SK-N-SH (cell line): ENCODE data around the gene ZNF627.

ENCODE experiments used
- CHD2 ChIP-seq: fragments of 150-350 bp; IDR thresholded peaks from 2 replicates; pipeline ENCODE4 v1.6.1; 2018; ENCODE audit warnings: low read length; ENCODE audit not compliant: partially characterized antibody
- EZH2phosphoT487 ChIP-seq: fragments of 200-600 bp; sonication (generic); IDR thresholded peaks from 2 replicates; pipeline ENCODE4 v1.6.1; 2017; ENCODE audit warnings: low read depth, mixed run types, mild to moderate bottlenecking, antibody characterized with exemption, moderate library complexity, borderline replicate concordance
- FOXM1 ChIP-seq: IDR thresholded peaks from 2 replicates; pipeline ENCODE4 v1.4.0; 2012; ENCODE audit warnings: low read depth, mild to moderate bottlenecking
- POLR2AphosphoS5 ChIP-seq: IDR thresholded peaks from 2 replicates; pipeline ENCODE4 v1.6.1; 2012; ENCODE audit warnings: low read depth, low read length
- RFX5 ChIP-seq: IDR thresholded peaks from 2 replicates; pipeline ENCODE4 v1.6.1; 2012; ENCODE audit warnings: mild to moderate bottlenecking, improper control_type of control experiment, low read length
- TF ChIP-seq, protein P1 (sequence below): fragments of 200-600 bp; sonication (generic); IDR thresholded peaks from 2 replicates; pipeline ENCODE4 v1.6.1; 2017; ENCODE audit warnings: antibody characterized with exemption, mild to moderate bottlenecking, moderate library complexity

DNA sequence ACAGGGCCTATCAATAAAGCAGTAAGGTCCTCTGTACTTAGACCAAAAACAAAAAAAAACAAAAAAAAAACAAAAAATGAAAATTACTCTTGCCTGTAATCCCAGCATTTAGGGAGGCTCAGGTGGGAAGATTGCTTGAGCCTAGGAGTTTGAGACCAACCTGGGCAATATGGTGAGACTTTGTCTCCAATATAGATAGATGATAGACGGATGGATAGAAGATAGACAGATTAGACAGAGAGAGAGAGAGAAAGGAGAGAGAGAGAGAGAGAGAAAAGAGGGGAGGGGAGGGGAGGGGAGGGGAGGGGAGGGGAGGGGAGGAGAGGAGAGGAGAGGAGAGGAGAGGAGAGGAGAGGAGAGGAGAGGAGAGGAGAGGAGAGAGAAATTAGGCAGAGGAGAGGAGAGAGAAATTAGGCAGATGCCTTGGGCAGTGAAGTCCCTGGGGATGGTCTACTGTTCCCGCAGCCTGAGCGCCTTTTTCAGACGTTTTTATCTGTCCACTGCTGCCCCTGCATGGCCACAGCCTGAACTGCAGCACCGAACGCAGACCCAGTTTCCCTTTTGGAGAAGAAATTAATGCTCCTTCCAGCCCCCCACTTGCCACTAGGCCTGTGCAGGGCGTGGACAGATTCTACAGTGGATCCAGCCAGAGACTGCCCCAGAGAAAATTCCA is 9.8 kb upstream of the ZNF627 start:
- TF ChIP-seq POLR2AphosphoS5 (no peak), FOXM1 (no peak), RFX5 (no peak; the same call in 1 of the 2 replicates), CHD2 (no peak), EZH2phosphoT487 (no peak)
- TF ChIP-seq, protein P1, sequence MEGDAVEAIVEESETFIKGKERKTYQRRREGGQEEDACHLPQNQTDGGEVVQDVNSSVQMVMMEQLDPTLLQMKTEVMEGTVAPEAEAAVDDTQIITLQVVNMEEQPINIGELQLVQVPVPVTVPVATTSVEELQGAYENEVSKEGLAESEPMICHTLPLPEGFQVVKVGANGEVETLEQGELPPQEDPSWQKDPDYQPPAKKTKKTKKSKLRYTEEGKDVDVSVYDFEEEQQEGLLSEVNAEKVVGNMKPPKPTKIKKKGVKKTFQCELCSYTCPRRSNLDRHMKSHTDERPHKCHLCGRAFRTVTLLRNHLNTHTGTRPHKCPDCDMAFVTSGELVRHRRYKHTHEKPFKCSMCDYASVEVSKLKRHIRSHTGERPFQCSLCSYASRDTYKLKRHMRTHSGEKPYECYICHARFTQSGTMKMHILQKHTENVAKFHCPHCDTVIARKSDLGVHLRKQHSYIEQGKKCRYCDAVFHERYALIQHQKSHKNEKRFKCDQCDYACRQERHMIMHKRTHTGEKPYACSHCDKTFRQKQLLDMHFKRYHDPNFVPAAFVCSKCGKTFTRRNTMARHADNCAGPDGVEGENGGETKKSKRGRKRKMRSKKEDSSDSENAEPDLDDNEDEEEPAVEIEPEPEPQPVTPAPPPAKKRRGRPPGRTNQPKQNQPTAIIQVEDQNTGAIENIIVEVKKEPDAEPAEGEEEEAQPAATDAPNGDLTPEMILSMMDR, result peak; percentile 91
